PC-9 (cell line): ENCODE measurements around the gene PCED1A. TPM values are rescaled to one million over a fixed set of nuclear protein-coding genes. Genes with fewer than 3 reads are reported as not detected.

ENCODE experiments used
- BruUV-seq: library from RNA; stranded (reverse); fragments of 400-500 nt; replicated peaks from 2 replicates; lab custom pipeline; 2021; lab: Mats Ljungman, UMichigan
- CTCF ChIA-PET: fragments of 300-600 bp; sonication (Branson Sonifier 250); formaldehyde crosslinking; loops from one replicate; lab custom pipeline; 2022; ENCODE audit warnings: antibody characterized with exemption; lab: Charles Lee
- POLR2A ChIA-PET: fragments of 300-600 bp; sonication (Branson Sonifier 250); formaldehyde crosslinking; loops from one replicate; lab custom pipeline; 2022; ENCODE audit warnings: antibody characterized with exemption; ENCODE audit not compliant: unreplicated experiment; lab: Charles Lee
- DNase-seq, 2 experiments: peaks; one replicate each; pipeline versions ENCODE4 v3.0.0 to v3.0.0-alpha.2; 2015 to 2022; ENCODE audit warnings: mixed read lengths in 1 of 2
- H2AFZ ChIP-seq: fragments of 200-600 bp; sonication (generic); 2 replicates; pipeline ENCODE4 v1.8.1; 2017; ENCODE audit warnings: antibody characterized with exemption
- H3F3A ChIP-seq: fragments of 200-600 bp; sonication (generic); 2 replicates; pipeline ENCODE4 v1.8.1; 2017; ENCODE audit warnings: antibody characterized with exemption, mild to moderate bottlenecking, low read depth; ENCODE audit not compliant: insufficient read depth
- H3K27ac ChIP-seq: fragments of 200-600 bp; sonication (generic); 2 replicates; pipeline ENCODE4 v1.6.1; 2016; ENCODE audit warnings: mixed run types
- H3K27me3 ChIP-seq: fragments of 200-600 bp; sonication (generic); 2 replicates; pipeline ENCODE4 v1.6.1; 2016; ENCODE audit warnings: low read depth, mixed run types; ENCODE audit not compliant: insufficient read depth
- H3K36me3 ChIP-seq: fragments of 200-600 bp; sonication (generic); 2 replicates; pipeline ENCODE4 v1.6.1; 2016; ENCODE audit warnings: low read depth, mixed run types
- H3K4me1 ChIP-seq: fragments of 200-600 bp; sonication (generic); replicated peaks from 2 replicates; pipeline ENCODE4 v1.6.1; 2016; ENCODE audit warnings: mixed run types; ENCODE audit not compliant: insufficient read depth
- H3K4me2 ChIP-seq: fragments of 200-600 bp; sonication (generic); 2 replicates; pipeline ENCODE4 v1.6.1; 2017; ENCODE audit warnings: mixed run types
- H3K4me3 ChIP-seq: fragments of 200-600 bp; sonication (generic); 2 replicates; pipeline ENCODE4 v1.6.1; 2016; ENCODE audit warnings: mixed run types
- H3K79me2 ChIP-seq: fragments of 200-600 bp; sonication (generic); 2 replicates; pipeline ENCODE4 v1.6.1; 2017; ENCODE audit warnings: low read depth, mixed run types
- H3K9me2 ChIP-seq: fragments of 200-600 bp; sonication (generic); 2 replicates; pipeline ENCODE4 v1.8.1; 2017; ENCODE audit warnings: mild to moderate bottlenecking; ENCODE audit not compliant: insufficient read depth
- H3K9me3 ChIP-seq: fragments of 200-600 bp; sonication (generic); 2 replicates; pipeline ENCODE4 v1.8.1; 2016; ENCODE audit warnings: low read depth; ENCODE audit not compliant: insufficient read depth
- H4K20me1 ChIP-seq: fragments of 200-600 bp; sonication (generic); 2 replicates; pipeline ENCODE4 v1.8.1; 2017; ENCODE audit not compliant: insufficient read depth
- CTCF ChIP-seq: fragments of 200-600 bp; sonication (generic); conservative IDR thresholded peaks from 2 replicates; pipeline ENCODE4 v1.6.1; 2017; ENCODE audit warnings: mixed run types, antibody characterized with exemption, mild to moderate bottlenecking, moderate library complexity
- EZH2 ChIP-seq: fragments of 200-600 bp; sonication (generic); IDR thresholded peaks from 2 replicates; pipeline ENCODE4 v1.8.0; 2017; ENCODE audit warnings: antibody characterized with exemption, low read depth
- intact Hi-C: fragments of 100-400 bp; cut with micrococcal nuclease; formaldehyde crosslinking; loops from one replicate; pipeline ENCODE4 v1.10.0; 2022; ENCODE audit not compliant: unreplicated experiment
- total RNA-seq: library from RNA; stranded (reverse); gene quantifications from 2 replicates; pipeline ENCODE4 v1.2.3, GENCODE V29; 2021

PCED1A gene
- total RNA-seq, 1 experiment from 2014 or later = 47.9 TPM

- POLR2A ChIA-PET = no interaction called here
- intact Hi-C loops = no loop called here
Measured at GRCh38 chr20:2817891-2818595, 22.4 kb downstream of the PCED1A start.

GRCh38 chr20:2817341-2817726 is 23.1 kb downstream of the PCED1A start:
- Histone ChIP-seq H3K36me3 (no peaks in the 10 kb centered on the region), H3K4me1 (peaks cover 28% of the 10 kb centered on the region), H3K4me3 (no peak overlapping the region), H3K9me3 (no peaks in the 10 kb centered on the region), H2AFZ (no peak overlapping the region), H3F3A (peaks cover 21% of the 10 kb centered on the region), H3K9me2 (no peaks in the 10 kb centered on the region), H3K27ac (no peak overlapping the region), H3K4me2 (no peak overlapping the region), H3K27me3 (no peaks in the 10 kb centered on the region), H3K79me2 (no peaks in the 10 kb centered on the region), H4K20me1 (no peaks in the 10 kb centered on the region)
- ChIA-PET CTCF (no interaction called here), POLR2A (no interaction called here)
- no peak for TF ChIP-seq EZH2
- no peak for TF ChIP-seq CTCF
- no peak for DNase-seq
- intact Hi-C loops = no loop called here
- BruUV-seq = no TSS peak

More at GRCh38 chr20:2817891-2818595, 22.4 kb downstream of the PCED1A start:
- Histone ChIP-seq H3K4me1 (peaks cover 28% of the 10 kb centered on the region), H4K20me1 (no peaks in the 10 kb centered on the region), H2AFZ (no peak overlapping the region), H3K36me3 (no peaks in the 10 kb centered on the region), H3K79me2 (no peaks in the 10 kb centered on the region), H3F3A (peaks cover 21% of the 10 kb centered on the region), H3K27ac (no peak overlapping the region), H3K4me3 (no peak overlapping the region), H3K9me3 (no peaks in the 10 kb centered on the region), H3K27me3 (no peaks in the 10 kb centered on the region), H3K4me2 (no peak overlapping the region), H3K9me2 (no peaks in the 10 kb centered on the region)
- DNase-seq = no peak
- no TSS peak for BruUV-seq
- CTCF ChIA-PET = no interaction called here
- TF ChIP-seq EZH2 = no peak
- TF ChIP-seq CTCF = no peak

- POLR2A ChIA-PET = no interaction called here
Measured at GRCh38 chr20:2816583-2817340, 23.7 kb downstream of the PCED1A start.

More at GRCh38 chr20:2816583-2817340, 23.7 kb downstream of the PCED1A start:
- CTCF ChIA-PET = no interaction called here
- Histone ChIP-seq H3K79me2 (no peaks in the 10 kb centered on the region), H3K4me1 (peaks cover 28% of the 10 kb centered on the region), H3K27me3 (no peaks in the 10 kb centered on the region), H3K9me2 (no peaks in the 10 kb centered on the region), H2AFZ (no peak overlapping the region), H4K20me1 (no peaks in the 10 kb centered on the region), H3F3A (peaks cover 21% of the 10 kb centered on the region), H3K4me3 (no peak overlapping the region), H3K9me3 (no peaks in the 10 kb centered on the region), H3K27ac (no peak overlapping the region), H3K4me2 (no peak overlapping the region), H3K36me3 (no peaks in the 10 kb centered on the region)
- DNase-seq = no peak
- intact Hi-C loops = no loop called here
- BruUV-seq = no TSS peak
- TF ChIP-seq EZH2 (no peak), CTCF (no peak)
